Fibroblast of gingiva (primary cell): ENCODE measurements around the gene MTNR1A.
A peak's percentile ranks its signal among the peaks of the same experiment; 100 is the strongest.

ENCODE experiments used
- DNase-seq: peaks from one replicate; pipeline ENCODE4 v3.0.0-alpha.2; 2011; ENCODE audit warnings: low read depth

Gene MTNR1A

DNA sequence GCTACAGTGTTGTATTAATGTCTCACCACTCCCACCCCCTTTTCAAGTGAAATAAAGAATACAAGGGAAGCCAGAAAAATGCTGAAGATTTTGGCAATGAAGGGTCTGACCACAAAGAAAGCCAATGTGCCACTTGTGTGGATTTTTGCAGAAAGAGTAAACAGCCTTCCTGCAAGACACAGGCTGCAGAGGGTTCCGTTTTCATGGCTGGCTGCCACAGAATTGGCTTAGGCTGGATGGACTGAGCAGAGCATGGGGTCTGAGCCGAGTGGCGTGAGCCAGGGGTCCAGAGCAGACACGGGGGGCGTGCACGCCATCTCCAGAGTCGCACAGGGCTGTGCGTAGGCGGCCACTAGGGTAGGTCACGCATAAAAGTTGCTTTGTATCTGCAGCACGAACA lies 69.2 kb downstream of the MTNR1A start:
- DNase-seq = peak; percentile 4

DNA sequence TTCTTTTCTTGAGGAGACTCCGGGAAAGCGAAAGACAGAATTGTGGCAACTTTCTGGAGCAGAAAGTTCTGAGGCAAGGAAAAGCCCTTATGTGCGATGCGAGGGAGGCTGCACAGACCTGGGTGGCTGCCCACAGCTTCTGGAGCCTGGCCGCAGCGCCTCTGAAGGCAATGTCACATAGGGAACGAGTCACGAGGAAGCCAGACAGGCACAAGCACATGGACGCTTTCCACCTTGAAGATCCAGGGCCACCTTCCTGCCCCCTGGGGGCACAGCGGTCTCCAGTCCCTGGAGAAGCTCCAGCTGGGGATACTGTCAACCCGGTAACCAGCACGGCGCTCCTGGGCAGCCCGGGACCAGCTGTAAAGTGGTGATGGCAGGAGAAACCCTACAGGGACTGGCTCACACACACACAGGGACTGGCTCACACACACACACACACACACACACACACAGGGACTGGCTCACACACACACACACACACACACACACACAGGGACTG lies 69.8 kb downstream of the MTNR1A start:
- peak; percentile 23 for DNase-seq

DNA sequence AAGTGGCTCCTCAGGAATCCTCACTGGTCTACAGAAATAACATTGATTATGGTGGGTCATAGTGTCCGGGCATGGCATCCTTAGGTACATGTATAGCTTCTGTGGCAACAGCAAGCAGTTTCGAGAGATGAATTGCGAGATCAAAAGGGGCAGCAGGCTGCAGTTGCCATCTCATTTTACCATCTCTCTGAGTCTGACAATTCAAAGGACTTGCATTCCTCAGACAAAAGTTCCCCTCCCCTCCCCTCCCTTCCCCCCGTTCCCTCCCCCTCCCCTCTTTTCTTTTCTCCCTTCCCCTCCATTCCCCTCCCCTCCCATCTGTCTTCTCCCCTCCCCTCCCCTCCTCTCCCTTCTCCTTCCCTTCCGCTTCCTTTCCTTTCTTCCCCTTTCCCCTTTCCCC lies 70.2 kb downstream of the MTNR1A start:
- DNase-seq = no peak

DNA sequence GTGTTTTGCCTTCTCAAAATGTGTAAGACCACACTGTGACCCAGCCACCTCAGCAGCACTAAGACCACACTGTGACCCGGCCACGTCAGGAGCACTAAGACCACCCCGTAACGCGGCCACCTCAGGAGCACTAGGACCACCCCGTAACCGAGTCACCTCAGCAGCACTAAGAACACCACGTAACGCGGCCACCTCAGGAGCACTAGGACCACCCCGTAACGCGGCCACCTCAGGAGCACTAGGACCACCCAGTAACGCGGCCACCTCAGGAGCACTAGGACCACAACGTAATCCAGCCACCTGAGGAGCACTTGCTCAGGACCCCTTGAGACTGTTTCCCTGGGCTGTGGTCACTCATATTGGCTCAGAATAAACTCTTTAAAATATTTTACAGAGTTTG lies 71.7 kb downstream of the MTNR1A start:
- DNase-seq = no peak
